ENCODE data around the gene SOST. TPM values are rescaled to one million over a fixed set of nuclear protein-coding genes. Genes with fewer than 3 reads are reported as not detected.
A peak's percentile ranks its signal among the peaks of the same experiment; 100 is the strongest.

The SOST gene
- total RNA-seq, 1 donor: 0.09 TPM

DNA sequence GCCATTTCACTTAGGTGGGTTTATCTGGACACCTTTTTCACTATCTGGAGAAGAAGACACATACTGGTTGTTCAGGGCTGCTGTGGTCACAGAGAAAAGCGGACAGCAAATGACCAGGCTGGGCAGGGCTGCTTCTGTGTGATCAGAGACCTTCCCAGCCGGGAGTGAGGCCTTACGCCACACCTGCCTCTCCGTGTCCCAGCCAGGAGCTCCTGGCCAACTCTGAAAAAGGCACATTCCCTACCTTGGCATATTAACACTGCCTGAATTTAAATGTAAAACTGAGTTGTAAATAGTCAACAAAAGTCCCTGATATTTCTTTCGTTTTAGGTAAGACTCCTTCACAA is 9.1 kb upstream of the SOST start:
- DNase-seq (ENCODE audit: low read depth): no peak
- TF ChIP-seq, protein P1, sequence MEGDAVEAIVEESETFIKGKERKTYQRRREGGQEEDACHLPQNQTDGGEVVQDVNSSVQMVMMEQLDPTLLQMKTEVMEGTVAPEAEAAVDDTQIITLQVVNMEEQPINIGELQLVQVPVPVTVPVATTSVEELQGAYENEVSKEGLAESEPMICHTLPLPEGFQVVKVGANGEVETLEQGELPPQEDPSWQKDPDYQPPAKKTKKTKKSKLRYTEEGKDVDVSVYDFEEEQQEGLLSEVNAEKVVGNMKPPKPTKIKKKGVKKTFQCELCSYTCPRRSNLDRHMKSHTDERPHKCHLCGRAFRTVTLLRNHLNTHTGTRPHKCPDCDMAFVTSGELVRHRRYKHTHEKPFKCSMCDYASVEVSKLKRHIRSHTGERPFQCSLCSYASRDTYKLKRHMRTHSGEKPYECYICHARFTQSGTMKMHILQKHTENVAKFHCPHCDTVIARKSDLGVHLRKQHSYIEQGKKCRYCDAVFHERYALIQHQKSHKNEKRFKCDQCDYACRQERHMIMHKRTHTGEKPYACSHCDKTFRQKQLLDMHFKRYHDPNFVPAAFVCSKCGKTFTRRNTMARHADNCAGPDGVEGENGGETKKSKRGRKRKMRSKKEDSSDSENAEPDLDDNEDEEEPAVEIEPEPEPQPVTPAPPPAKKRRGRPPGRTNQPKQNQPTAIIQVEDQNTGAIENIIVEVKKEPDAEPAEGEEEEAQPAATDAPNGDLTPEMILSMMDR (IDR thresholded peaks at IDR 0.05; ENCODE audit: insufficient read depth, low read length): no peak
- H3K4me3 ChIP-seq (ENCODE audit: low read depth, low read length): no peak overlapping the region

DNA sequence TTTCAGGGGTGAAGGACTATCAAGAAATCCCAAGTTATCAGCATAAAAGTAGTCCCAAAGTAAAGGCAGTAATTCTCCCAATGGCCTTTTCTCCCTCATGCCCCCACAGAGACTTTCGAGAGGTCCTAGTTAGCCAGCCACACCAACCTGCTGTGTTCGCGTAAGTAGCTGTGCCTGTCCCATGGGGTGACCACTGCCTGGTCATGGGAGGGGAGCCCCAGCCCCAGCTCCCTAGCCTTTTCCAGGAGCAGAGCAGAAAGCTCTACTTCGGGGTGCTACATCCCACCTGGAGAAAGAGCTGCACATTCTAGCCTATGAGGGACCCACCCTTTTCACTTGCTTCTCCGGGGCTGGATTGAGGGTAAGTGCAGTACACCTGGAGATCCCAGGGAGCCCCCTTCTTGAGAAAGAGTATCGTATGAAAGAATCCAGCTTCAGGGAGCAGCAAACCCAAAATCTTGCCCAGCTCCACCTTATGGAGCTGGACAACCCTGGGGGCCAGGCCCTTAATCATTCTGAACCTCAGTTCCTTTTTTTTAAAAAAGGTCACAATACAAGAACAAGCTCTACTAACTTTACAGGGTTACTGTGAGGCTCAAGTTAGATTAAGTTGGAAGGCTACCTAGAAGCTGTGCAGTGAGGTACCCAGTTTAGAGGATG is 8.6 kb upstream of the SOST start:
- H3K4me3 ChIP-seq (ENCODE audit: low read depth, low read length): no peak overlapping the region
- TF ChIP-seq, protein P1 (IDR thresholded peaks at IDR 0.05; ENCODE audit: insufficient read depth, low read length): no peak
- DNase-seq (ENCODE audit: low read depth): no peak

DNA sequence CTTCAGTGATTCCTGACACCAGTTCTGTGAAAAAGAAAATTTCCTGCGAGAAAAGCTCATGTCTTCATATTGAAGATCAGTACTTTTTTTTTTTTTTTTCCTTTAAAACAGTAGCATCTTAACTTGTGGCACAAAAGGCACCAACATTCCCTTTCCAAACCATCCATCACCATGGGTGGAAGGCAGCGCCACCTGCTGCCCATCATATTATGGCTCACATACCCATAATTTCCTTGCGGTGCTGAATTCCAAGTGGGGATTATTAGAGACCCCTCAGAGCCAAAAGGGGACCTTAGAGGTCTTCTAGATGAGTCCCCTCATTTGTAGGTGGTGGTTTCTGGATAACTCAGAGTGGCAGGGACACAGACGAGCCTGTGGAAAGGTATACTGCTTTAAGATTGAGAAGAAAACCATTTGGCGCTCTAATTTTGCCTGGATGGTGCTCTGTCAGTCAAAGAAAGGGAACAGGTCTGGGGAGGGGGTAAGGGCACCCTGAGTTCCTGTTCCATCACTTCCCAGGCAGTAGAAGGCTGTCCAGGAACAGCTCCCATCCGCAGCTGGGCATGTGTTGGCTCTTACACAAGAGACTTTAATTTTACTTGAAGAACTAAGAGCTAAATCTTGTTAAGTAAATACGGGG is 7.9 kb upstream of the SOST start:
- TF ChIP-seq, protein P1 (IDR thresholded peaks at IDR 0.05; ENCODE audit: insufficient read depth, low read length): peak; percentile 78
- DNase-seq (ENCODE audit: low read depth): peak; percentile 57
- no peak overlapping the region for H3K4me3 ChIP-seq (ENCODE audit: low read depth, low read length)

DNA sequence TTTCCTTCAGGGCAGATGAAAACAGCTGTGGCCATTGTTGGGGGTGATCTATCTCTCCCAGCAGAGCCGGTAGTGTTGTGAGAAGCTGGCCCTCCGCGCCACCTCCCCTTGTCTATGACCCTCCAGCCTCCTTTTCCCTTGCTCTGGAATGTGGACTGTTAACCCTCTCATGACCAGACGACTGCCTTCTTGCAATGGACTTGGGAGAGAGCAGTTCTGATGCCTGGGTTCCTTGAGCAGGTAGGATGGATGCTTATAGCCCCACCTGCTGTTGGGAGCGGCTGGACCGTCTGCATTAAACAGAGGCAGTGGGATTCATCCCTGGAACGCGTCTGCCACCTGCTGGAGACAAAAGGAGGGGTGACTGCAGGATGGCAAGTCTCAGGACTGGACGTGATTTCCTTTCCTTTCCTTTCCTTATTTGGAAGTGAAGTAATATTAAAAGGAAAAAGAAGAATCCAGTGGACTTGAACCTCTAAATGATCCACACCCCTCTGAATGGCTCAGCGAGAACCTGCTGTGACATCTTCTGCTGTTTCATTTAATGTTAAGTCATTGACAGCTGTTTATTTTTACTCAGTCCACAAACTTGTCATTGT is 1.8 kb upstream of the SOST start:
- DNase-seq (ENCODE audit: low read depth): peak; percentile 95
- TF ChIP-seq, protein P1 (IDR thresholded peaks at IDR 0.05; ENCODE audit: insufficient read depth, low read length): peak; percentile 98
- H3K4me3 ChIP-seq (ENCODE audit: low read depth, low read length): no peak overlapping the region

DNA sequence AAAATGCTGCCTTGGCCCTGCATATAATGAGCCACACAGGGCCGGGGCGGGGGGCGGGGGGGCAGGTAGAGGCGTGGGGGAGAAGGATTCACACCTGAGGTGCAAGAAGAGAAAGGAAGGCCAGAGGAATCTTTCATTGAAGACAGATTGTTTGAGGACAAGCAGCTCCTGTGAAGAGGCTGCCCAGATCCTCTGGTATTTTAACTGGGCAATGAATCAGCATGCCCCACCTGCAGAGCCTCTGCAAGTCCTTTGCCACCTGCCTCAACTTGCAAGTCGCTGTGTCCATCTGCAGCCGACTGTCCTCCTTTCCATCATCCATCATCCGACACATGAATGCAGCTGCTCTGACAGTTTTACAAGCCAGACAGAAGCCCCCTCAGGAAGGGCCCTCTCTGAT is 1.2 kb upstream of the SOST start:
- no peak for DNase-seq (ENCODE audit: low read depth)
- no peak overlapping the region for H3K4me3 ChIP-seq (ENCODE audit: low read depth, low read length)
- TF ChIP-seq, protein P1 (IDR thresholded peaks at IDR 0.05; ENCODE audit: insufficient read depth, low read length): no peak

DNA sequence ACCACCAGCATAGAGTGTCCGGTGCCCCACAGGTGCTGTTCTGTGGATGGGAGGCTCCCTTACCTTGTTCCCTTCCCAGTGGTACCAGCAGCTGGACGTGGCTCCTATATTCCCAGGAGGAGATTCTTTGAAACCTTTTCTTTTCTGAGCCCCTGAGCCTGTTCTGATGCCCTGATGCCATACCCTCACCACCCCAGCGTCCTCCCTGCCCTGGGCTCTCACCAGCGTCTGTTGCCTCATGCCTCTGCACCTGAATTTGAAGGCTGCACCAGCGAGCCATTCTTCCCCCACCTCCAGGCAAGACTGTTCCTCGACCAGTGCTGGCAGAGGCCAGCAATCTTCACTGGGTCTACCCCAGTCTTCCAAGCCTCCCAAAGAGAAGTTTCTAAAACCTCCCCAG is 505 bp downstream of the SOST start:
- DNase-seq (ENCODE audit: low read depth): no peak
- TF ChIP-seq, protein P1 (IDR thresholded peaks at IDR 0.05; ENCODE audit: insufficient read depth, low read length): no peak
- H3K4me3 ChIP-seq (ENCODE audit: low read depth, low read length): no peak overlapping the region

All from fibroblast of the aortic adventitia (primary cell).